Mucosa of rectum (tissue), 2 donors: ENCODE results near the gene CFLAR.
"Not testable (repeated sequence)": the region's sequence is repeated elsewhere in the genome, so short reads cannot be mapped to it uniquely, and the experiment has no call there.

Source experiments
- H3K27ac ChIP-seq, 2 donors: one replicate each; pipeline ENCODE4 v1.7.0; 2013; ENCODE audit warnings: inconsistent platforms in 2 of 2, low read depth in 2 of 2, low read length in 2 of 2
- H3K27me3 ChIP-seq, 2 donors: one replicate each; pipeline ENCODE4 v1.7.0; 2013; ENCODE audit warnings: low read length in 2 of 2; ENCODE audit not compliant: control insufficient read depth in 2 of 2, insufficient read depth in 2 of 2
- H3K36me3 ChIP-seq, 2 donors: one replicate each; pipeline ENCODE4 v1.7.0; 2013; ENCODE audit warnings: low read length in 2 of 2; ENCODE audit not compliant: control insufficient read depth in 2 of 2, insufficient read depth in 2 of 2
- H3K4me1 ChIP-seq, 2 donors: one replicate each; pipeline ENCODE4 v1.7.0; 2013; ENCODE audit warnings: low read length in 2 of 2, mild to moderate bottlenecking in 1 of 2; ENCODE audit not compliant: control insufficient read depth in 2 of 2, insufficient read depth in 2 of 2
- H3K4me3 ChIP-seq, 2 donors: one replicate each; pipeline ENCODE4 v1.7.0; 2013; ENCODE audit warnings: low read length in 2 of 2
- H3K9ac ChIP-seq, 2 donors: one replicate each; pipeline ENCODE4 v1.7.0; 2013; ENCODE audit warnings: low read length in 2 of 2, low read depth in 1 of 2, mild to moderate bottlenecking in 1 of 2
- H3K9me3 ChIP-seq, 2 donors: one replicate each; pipeline ENCODE4 v1.7.0; 2013; ENCODE audit warnings: low read length in 2 of 2; ENCODE audit not compliant: control insufficient read depth in 2 of 2
- donor health status: healthy.
- donor health status: Normal muscosa, but diverticular disease.

The CFLAR gene

DNA sequence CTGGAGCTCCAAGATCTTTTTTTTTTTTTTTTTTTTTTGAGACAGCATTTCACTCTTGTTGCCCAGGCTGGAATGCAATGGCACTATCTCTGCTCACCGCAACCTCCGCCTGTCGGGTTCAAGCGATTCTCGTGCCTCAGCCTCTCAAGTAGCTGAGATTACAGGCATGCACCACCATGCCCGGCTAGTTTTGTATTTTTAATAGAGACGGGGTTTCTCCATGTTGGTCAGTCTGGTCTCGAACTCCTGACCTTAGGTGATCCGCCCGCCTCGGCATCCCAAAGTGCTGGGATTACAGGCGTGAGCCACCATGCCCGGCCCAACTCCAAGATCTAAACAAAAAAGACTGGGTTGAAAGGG lies 1.8 kb downstream of the CFLAR start:
- peak overlapping the region; percentile 98 to 99 for H3K9ac ChIP-seq

DNA sequence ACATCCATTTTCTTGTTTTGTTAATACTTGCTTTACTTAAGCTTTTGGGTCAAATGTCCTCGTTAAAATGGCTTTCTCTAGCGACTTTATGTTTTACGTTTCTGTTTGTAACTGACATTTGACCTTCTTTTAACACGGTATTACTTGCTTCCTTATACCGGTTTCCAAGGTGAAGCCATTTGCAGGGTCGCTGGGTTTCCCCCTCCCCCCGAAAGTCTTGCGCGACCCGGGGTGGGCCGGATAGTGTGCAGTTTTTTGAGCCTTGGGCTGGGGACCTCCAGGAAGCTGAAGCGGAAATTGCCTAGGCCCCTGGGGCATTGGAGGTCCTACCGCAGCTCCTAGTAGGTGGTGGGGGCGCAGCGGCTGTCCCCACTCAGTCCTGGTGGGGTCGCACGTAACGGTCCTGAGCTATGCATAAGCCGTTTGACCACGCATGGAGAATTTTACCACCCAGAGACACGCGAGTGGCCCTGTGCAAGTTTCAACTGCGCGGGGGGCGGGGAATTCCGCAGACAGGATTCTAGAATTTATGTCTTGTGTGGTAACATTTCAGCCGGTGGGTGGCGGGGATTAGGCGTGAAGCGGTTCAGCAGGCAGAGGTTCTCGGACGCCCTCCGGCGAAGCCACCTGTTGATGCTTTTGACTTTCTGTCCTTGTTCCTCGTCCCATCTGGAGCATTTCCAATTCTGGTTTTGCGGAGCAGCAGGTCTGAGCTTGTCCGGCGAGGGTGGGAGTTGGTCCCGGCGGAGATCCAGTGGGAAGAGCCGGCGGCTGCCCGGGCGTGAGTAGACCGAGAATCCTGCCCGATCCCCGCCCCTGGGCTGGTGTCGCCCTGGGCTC lies 2.4 kb downstream of the CFLAR start:
- H3K36me3 ChIP-seq: peaks cover 6% of the 10 kb centered on the region in 2 donors
- no peaks in the 10 kb centered on the region for H3K9me3 ChIP-seq
- H3K27me3 ChIP-seq: no peaks in the 10 kb centered on the region
- peak overlapping the region; percentile 99 for H3K27ac ChIP-seq
- H3K4me3 ChIP-seq: peak overlapping the region; percentile 94 to 96
- H3K9ac ChIP-seq: peak overlapping the region; percentile 98 to 99
- H3K4me1 ChIP-seq: peaks cover 11 to 15% of the 10 kb centered on the region in 2 donors

More for the DNA sequence above, 1.8 kb downstream of the CFLAR start:
- not testable (repeated sequence) for H3K9me3 ChIP-seq, H3K36me3 ChIP-seq, H3K27me3 ChIP-seq
- Histone ChIP-seq H3K4me1 (peaks cover 11 to 15% of the 10 kb centered on the region in 2 donors), H3K27ac (peak overlapping the region; percentile 99), H3K4me3 (peak overlapping the region; percentile 94 to 96)

DNA sequence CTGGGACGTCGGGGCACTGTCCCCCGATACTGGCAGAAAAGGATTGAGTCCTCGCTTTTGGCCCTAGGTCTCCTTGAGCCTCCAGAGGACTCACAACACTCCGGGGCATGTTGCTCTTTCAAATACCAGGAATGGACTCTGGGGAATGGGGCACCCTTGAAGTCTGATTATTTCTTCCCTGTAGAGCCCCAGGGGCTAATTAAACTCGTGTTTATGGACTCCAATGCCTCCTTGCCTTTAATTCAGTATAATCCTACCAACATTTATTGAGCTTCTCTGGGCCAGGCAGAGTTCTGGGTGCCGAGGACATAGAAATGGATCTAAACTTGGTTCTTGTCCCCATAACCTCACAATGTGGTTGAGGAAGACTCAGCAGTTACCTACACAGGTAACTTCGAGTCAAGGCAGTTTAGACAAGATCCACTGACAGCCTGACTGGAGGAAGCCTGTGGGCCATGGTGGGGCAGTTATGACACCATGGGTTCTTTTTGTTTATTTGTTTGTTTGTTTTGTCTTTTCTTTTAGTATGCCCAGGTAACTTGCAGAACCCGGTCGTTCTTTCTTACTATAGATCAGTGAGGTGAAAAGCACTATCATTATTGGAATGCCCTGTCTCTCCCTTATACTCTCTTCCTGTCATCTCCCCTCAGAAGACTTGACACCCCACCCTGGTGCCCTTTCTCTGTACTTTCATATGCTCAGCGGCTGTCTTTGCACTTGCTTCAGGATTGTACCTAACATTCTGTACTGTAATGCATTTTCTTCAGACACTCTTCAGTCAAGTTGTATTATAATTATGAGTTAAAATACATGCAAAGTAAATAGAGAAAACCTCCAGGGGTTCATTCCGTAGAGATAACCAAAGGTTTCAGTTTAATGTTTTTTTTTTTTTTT lies 3.2 kb downstream of the CFLAR start:
- peaks cover 6 to 10% of the 10 kb centered on the region in 2 donors for H3K36me3 ChIP-seq
- peak overlapping the region; percentile 99 for H3K27ac ChIP-seq
- peak overlapping the region; percentile 94 to 96 for H3K4me3 ChIP-seq
- no peaks in the 10 kb centered on the region for H3K9me3 ChIP-seq
- H3K4me1 ChIP-seq: peaks cover 11 to 21% of the 10 kb centered on the region in 2 donors
- H3K9ac ChIP-seq: peak overlapping the region; percentile 98 to 99
- no peaks in the 10 kb centered on the region for H3K27me3 ChIP-seq

GRCh38 chr2:201122276-201122675 lies 6.3 kb downstream of the CFLAR start:
- Histone ChIP-seq H3K4me3 (peak overlapping the region; percentile 17 to 96), H3K9ac (peak overlapping the region in 1 of 2 donors; percentile 35), H3K27ac (peak overlapping the region; percentile 85 to 94), H3K4me1 (peaks cover 31 to 48% of the 10 kb centered on the region in 2 donors), H3K36me3 (peaks cover 6 to 10% of the 10 kb centered on the region in 2 donors), H3K27me3 (no peaks in the 10 kb centered on the region), H3K9me3 (no peaks in the 10 kb centered on the region)

GRCh38 chr2:201126308-201127151 lies 10.6 kb downstream of the CFLAR start:
- peaks cover 9 to 16% of the 10 kb centered on the region in 2 donors for H3K36me3 ChIP-seq
- H3K27ac ChIP-seq: peak overlapping the region; percentile 85 to 94
- H3K4me3 ChIP-seq: peak overlapping the region; percentile 32 to 61
- no peaks in the 10 kb centered on the region for H3K27me3 ChIP-seq
- peak overlapping the region; percentile 64 to 71 for H3K9ac ChIP-seq
- H3K4me1 ChIP-seq: peaks cover 39 to 65% of the 10 kb centered on the region in 2 donors
- no peaks in the 10 kb centered on the region for H3K9me3 ChIP-seq

GRCh38 chr2:201127152-201127511 lies 11.2 kb downstream of the CFLAR start:
- Histone ChIP-seq H3K4me3 (peak overlapping the region; percentile 32 to 61), H3K4me1 (peaks cover 39 to 65% of the 10 kb centered on the region in 2 donors)

GRCh38 chr2:201127570-201127969 lies 11.6 kb downstream of the CFLAR start:
- H3K9me3 ChIP-seq: no peaks in the 10 kb centered on the region
- peak overlapping the region; percentile 64 to 71 for H3K9ac ChIP-seq
- H3K27ac ChIP-seq: peak overlapping the region; percentile 85 to 94
- H3K36me3 ChIP-seq: peaks cover 4 to 11% of the 10 kb centered on the region in 2 donors
- peaks cover 39 to 62% of the 10 kb centered on the region in 2 donors for H3K4me1 ChIP-seq
- H3K4me3 ChIP-seq: peak overlapping the region; percentile 32 to 61
- no peaks in the 10 kb centered on the region for H3K27me3 ChIP-seq

More at GRCh38 chr2:201127152-201127511, 11.2 kb downstream of the CFLAR start:
- Histone ChIP-seq H3K36me3 (peaks cover 8 to 16% of the 10 kb centered on the region in 2 donors), H3K27me3 (no peaks in the 10 kb centered on the region), H3K9me3 (no peaks in the 10 kb centered on the region), H3K9ac (peak overlapping the region; percentile 64 to 71), H3K27ac (peak overlapping the region; percentile 85 to 94)

DNA sequence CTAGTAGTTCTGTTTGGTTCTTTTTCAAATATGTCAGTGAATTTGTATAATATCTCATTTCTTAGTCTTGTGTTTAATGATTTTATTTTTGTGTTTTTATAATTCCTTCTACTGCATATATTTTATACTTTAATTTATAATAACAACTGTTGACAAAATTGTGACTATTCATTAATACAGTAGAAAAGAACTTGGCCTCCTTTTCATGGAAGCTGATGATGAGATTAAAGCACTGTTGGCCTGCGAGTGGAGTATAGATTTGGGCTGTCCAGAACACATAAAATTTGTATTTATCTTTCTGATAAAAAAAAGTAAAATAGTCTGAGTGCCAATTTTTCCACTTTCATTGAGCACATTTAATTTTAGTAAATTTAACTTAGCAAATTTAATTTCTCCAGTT lies 12.1 kb downstream of the CFLAR start:
- peak overlapping the region in 1 of 2 donors; percentile 71 for H3K9ac ChIP-seq
- no peaks in the 10 kb centered on the region for H3K9me3 ChIP-seq
- peaks cover 6 to 14% of the 10 kb centered on the region in 2 donors for H3K36me3 ChIP-seq
- peaks cover 39 to 62% of the 10 kb centered on the region in 2 donors for H3K4me1 ChIP-seq
- no peaks in the 10 kb centered on the region for H3K27me3 ChIP-seq
- peak overlapping the region in 1 of 2 donors; percentile 61 for H3K4me3 ChIP-seq
- peak overlapping the region in 1 of 2 donors; percentile 94 for H3K27ac ChIP-seq

GRCh38 chr2:201128933-201129505 lies 13.1 kb downstream of the CFLAR start:
- H3K27me3 ChIP-seq: no peaks in the 10 kb centered on the region
- peaks cover 10 to 16% of the 10 kb centered on the region in 2 donors for H3K36me3 ChIP-seq
- peaks cover 39 to 57% of the 10 kb centered on the region in 2 donors for H3K4me1 ChIP-seq
- H3K9ac ChIP-seq: peak overlapping the region; percentile 40 to 63
- H3K4me3 ChIP-seq: peak overlapping the region; percentile 34 to 57
- H3K27ac ChIP-seq: peak overlapping the region; percentile 86 to 92
- no peaks in the 10 kb centered on the region for H3K9me3 ChIP-seq
